Ovary (tissue), 9 donors: Measurements from ENCODE around the gene RBM6. TPM values are rescaled to one million over a fixed set of nuclear protein-coding genes. Genes with fewer than 3 reads are reported as not detected.

Experiments
- DNase-seq, 5 donors: peaks; one replicate each; pipeline ENCODE4 v3.0.0-alpha.2; 2019 to 2020
- H3K27ac ChIP-seq, 2 donors: fragments of 200-600 bp; one replicate each; pipeline versions ENCODE4 v1.5.1 to v1.8.0; 2019 to 2022
- H3K27me3 ChIP-seq: fragments of 200-600 bp; one replicate; pipeline ENCODE4 v1.8.0; 2022
- H3K36me3 ChIP-seq: fragments of 200-600 bp; sonication (generic); one replicate; pipeline ENCODE4 v1.5.1; 2019
- H3K4me1 ChIP-seq: one replicate; pipeline ENCODE4 v1.8.1; 2013; ENCODE audit warnings: mild to moderate bottlenecking, moderate library complexity; ENCODE audit not compliant: insufficient read depth
- H3K4me3 ChIP-seq: fragments of 200-600 bp; sonication (generic); one replicate; pipeline ENCODE4 v1.5.1; 2017
- H3K9me3 ChIP-seq, 2 donors: fragments of 200-600 bp in 1 of 2; sonication (generic) in 1 of 2; one replicate each; pipeline versions ENCODE4 v1.5.1 to v1.8.1; 2013 to 2019; ENCODE audit warnings: mild to moderate bottlenecking in 1 of 2, moderate library complexity in 1 of 2
- CTCF ChIP-seq, 3 donors: fragments of 450-650 bp in 2 of 3; fragments of 200-600 bp in 1 of 3; IDR thresholded peaks; one replicate each; pipeline versions ENCODE4 v1.5.1 to v1.8.0; 2016 to 2022; ENCODE audit warnings: antibody characterized with exemption in 3 of 3, mild to moderate bottlenecking in 1 of 3
- EP300 ChIP-seq: sonication (generic); formaldehyde crosslinking; IDR thresholded peaks from one replicate; pipeline ENCODE4 v1.6.1; 2017; ENCODE audit warnings: antibody characterized with exemption
- POLR2A ChIP-seq: fragments of 450-650 bp; IDR thresholded peaks from one replicate; pipeline ENCODE4 v1.6.1; 2017; ENCODE audit warnings: antibody characterized with exemption, mild to moderate bottlenecking, moderate library complexity
- WGBS, 3 donors: extraction: QIAGEN DNeasy Blood & Tissue Kit in 1 of 3; methylation state at CpG; one replicate each; pipeline versions ENCODE4 v1.1.5 to v1.1.7; 2013 to 2017; 5-methylcytosine and 5-hydroxymethylcytosine counted together
- intact Hi-C, 4 donors: fragments of 100-400 bp; cut with DNase I; formaldehyde crosslinking; loops; one replicate each; pipeline versions ENCODE4 v1.11.0 to v1.15.1; 2022 to 2023
- polyA plus RNA-seq, 2 donors: library from polyadenylated mRNA; stranded (reverse); fragments of 200-250 nt in 1 of 2; fragments of 350-450 nt in 1 of 2; fragmentation: Illumina TruSeq in 1 of 2; extraction: RNeasy Lipid Tissue Mini Kit (QIAGEN cat#74804) in 1 of 2; gene quantifications; one replicate each; pipeline ENCODE4 v1.2.3, GENCODE V29; 2013 to 2014
- total RNA-seq, 7 donors: library from RNA; depleted of rRNA in 2 of 7; stranded (reverse); fragments of >200 nt in 2 of 7; fragmentation: NEBNext Ultra II Directional in 3 of 7; extraction: Animal tissue kit (Norgen Biotek cat#: 25700) in 3 of 7; gene quantifications; one replicate each; pipeline versions ENCODE4 v1.1.0 to v1.2.4, GENCODE V29; 2016 to 2023
- donor health status: DM: no; HTN: no; CAD: no; lungs with moderate emphysema.
- donor health status: DM: no; HTN: no; CAD: no.
- donor health status: Bipolar disorder and iron deficiency.
- donor health status: DM: yes; HTN: yes; CAD: no.
- donor health status: DM: no; HTN: no; CAD: no.
- donor health status: DM: yes; HTN: yes; CAD: no.

RBM6 gene
- total and polyA plus RNA-seq, 9 donors = 70.1 to 108 (median 88.0) TPM

DNA sequence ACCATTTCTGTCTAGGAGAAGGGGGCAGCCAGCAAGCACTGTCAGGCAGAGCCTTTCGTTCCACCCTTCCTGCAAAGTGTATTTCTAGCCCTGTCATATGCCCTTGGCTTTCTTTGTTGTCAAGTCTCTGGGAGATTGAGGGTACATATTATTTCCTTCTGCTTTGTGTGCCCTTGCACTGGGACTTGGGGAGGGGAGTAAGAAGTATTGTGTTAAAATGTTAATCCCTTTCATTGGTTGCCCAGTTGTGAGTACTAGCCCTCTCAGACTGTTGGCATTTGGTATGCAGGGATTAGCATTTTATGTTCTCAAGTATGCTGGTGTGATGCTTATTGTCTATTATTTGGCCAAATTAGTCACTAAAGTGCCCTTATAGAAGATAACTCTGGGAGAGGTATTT lies 63.9 kb downstream of the RBM6 start:
- Histone ChIP-seq H3K4me1 (no peaks in the 10 kb centered on the region), H3K36me3 (no peaks in the 10 kb centered on the region), H3K27ac (no peak overlapping the region), H3K4me3 (no peak overlapping the region), H3K9me3 (no peaks in the 10 kb centered on the region), H3K27me3 (no peaks in the 10 kb centered on the region)
- DNase-seq = no peak
- intact Hi-C loops = no loop called here
- 0 to 53% (median 47%) methylated on average over 1 of the region's 1 CpG for WGBS, 3 donors
- TF ChIP-seq POLR2A (no peak), EP300 (no peak), CTCF (IDR thresholded peaks at IDR 0.05) (no peak)

DNA sequence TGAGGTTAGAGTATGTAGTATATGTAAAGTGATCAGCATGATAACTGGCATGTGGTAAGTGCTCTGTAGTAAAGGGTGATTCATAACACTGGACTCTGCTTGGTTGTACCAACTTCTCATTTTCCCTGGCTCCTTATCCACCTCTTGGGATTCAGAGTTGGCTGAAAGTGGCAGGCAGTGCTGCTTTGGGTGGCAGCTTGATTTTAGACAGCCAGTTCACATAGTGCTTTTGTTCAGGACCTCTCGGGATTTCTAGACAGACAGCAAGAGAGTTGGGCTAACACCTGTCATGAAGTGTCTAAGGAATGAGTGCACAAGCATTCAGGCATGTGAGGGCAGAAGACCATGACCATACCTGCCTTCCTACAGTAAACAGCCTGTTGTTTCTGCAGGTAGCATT lies 69.0 kb downstream of the RBM6 start:
- no peak overlapping the region for H3K27ac ChIP-seq
- H3K36me3 ChIP-seq = no peaks in the 10 kb centered on the region
- no peak for DNase-seq
- intact Hi-C loops = no loop called here
- no peaks in the 10 kb centered on the region for H3K9me3 ChIP-seq
- no peaks in the 10 kb centered on the region for H3K4me1 ChIP-seq
- H3K4me3 ChIP-seq = no peak overlapping the region
- no peaks in the 10 kb centered on the region for H3K27me3 ChIP-seq
- WGBS, 3 donors = 88 to 100% (median 91%) methylated on average over 1 of the region's 1 CpG
- no peak for TF ChIP-seq CTCF (IDR thresholded peaks at IDR 0.05)
- TF ChIP-seq EP300 = no peak
- TF ChIP-seq POLR2A = no peak

- Histone ChIP-seq H3K36me3 (no peaks in the 10 kb centered on the region), H3K27me3 (no peaks in the 10 kb centered on the region), H3K27ac (no peak overlapping the region), H3K4me1 (no peaks in the 10 kb centered on the region), H3K4me3 (no peak overlapping the region), H3K9me3 (no peaks in the 10 kb centered on the region)
- WGBS, 3 donors = 82 to 87% (median 85%) methylated on average over 1 of the region's 1 CpG
- intact Hi-C loops = no loop called here
- no peak for DNase-seq
- TF ChIP-seq CTCF (IDR thresholded peaks at IDR 0.05) (no peak), EP300 (no peak), POLR2A (no peak)
Observed at GRCh38 chr3:50010959-50011358, 71.0 kb downstream of the RBM6 start.

DNA sequence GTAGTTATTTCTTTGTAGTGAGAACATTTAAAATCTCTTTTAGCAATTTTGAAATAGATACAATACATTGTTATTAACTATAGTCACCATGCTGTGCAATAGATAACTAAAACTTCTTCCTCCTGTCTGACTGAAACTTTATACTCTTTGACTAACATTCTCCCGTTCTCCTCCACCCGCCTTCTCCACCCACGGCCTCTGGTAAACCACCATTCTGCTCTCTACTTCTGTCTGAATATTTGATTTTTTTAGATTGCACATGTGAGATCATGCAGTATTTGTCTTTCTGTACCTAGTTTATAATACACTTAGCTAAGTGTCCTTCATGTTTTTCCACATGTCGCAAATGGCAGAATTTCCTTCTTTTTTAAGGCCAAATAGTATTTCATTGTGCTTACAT lies 76.0 kb downstream of the RBM6 start:
- TF ChIP-seq POLR2A (no peak), EP300 (no peak), CTCF (IDR thresholded peaks at IDR 0.05) (no peak)
- H3K4me3 ChIP-seq = no peak overlapping the region
- H3K27me3 ChIP-seq = no peaks in the 10 kb centered on the region
- H3K9me3 ChIP-seq = no peaks in the 10 kb centered on the region
- WGBS, 3 donors = 86 to 95% (median 93%) methylated on average over 4 of the region's 4 CpGs
- H3K4me1 ChIP-seq = no peaks in the 10 kb centered on the region
- no peaks in the 10 kb centered on the region for H3K36me3 ChIP-seq
- H3K27ac ChIP-seq = no peak overlapping the region
- no peak for DNase-seq
- intact Hi-C loops = no loop called here
